ELF-1 (cell line): ENCODE measurements around the gene BMS1.
"Not testable (repeated sequence)": the region's sequence is repeated elsewhere in the genome, so short reads cannot be mapped to it uniquely, and the experiment has no call there.

Source experiments
- DNase-seq: peaks from one replicate; pipeline ENCODE4 v3.0.0-alpha.2; 2016; ENCODE audit warnings: low read depth, low spot score

BMS1 gene, protein sequence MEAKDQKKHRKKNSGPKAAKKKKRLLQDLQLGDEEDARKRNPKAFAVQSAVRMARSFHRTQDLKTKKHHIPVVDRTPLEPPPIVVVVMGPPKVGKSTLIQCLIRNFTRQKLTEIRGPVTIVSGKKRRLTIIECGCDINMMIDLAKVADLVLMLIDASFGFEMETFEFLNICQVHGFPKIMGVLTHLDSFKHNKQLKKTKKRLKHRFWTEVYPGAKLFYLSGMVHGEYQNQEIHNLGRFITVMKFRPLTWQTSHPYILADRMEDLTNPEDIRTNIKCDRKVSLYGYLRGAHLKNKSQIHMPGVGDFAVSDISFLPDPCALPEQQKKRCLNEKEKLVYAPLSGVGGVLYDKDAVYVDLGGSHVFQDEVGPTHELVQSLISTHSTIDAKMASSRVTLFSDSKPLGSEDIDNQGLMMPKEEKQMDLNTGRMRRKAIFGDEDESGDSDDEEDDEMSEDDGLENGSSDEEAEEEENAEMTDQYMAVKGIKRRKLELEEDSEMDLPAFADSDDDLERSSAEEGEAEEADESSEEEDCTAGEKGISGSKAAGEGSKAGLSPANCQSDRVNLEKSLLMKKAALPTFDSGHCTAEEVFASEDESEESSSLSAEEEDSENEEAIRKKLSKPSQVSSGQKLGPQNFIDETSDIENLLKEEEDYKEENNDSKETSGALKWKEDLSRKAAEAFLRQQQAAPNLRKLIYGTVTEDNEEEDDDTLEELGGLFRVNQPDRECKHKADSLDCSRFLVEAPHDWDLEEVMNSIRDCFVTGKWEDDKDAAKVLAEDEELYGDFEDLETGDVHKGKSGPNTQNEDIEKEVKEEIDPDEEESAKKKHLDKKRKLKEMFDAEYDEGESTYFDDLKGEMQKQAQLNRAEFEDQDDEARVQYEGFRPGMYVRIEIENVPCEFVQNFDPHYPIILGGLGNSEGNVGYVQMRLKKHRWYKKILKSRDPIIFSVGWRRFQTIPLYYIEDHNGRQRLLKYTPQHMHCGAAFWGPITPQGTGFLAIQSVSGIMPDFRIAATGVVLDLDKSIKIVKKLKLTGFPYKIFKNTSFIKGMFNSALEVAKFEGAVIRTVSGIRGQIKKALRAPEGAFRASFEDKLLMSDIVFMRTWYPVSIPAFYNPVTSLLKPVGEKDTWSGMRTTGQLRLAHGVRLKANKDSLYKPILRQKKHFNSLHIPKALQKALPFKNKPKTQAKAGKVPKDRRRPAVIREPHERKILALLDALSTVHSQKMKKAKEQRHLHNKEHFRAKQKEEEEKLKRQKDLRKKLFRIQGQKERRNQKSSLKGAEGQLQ

DNA sequence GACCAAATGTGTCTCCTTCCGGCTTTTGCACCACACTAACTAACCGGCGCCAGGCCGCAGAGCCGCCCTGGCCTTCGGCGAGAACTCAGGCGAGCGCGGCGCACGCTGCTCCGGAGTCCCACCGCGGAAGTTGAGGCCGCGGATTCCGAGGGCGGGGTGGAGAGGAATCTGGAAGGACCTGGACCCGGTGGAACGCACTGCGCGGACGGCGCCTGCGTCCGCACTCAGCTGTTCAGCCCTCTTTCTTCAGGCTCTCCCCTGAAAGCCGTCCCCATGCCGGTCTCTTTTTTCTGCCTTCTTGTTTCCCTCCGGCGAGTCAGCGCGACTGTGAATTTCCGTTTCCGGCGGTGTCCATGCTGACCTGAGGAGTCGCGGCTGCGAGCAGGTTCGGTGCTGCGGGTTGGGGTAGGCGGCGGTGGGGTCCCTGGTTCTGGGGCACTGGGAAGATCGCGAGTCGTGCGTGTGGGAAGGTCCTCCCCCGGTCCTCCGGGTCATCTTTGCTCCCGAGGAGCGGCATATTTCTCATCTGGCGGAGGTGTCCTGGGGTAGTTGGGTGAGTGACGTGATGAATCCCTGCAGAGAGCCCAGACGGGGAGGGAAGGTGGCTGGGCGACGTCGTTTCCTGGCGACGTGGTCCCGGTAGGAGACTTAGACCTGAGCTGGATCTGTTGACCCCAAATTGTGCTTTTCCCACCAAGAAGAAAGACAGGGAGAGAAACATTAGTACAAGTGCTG lies at the start of gene BMS1:
Gene BMS1 (plus strand): TSS at position 350 of the 735 bp plus-strand sequence. CDS start 1,600 bp downstream, outside the sequence.
- peak; percentile 97 for DNase-seq

DNA sequence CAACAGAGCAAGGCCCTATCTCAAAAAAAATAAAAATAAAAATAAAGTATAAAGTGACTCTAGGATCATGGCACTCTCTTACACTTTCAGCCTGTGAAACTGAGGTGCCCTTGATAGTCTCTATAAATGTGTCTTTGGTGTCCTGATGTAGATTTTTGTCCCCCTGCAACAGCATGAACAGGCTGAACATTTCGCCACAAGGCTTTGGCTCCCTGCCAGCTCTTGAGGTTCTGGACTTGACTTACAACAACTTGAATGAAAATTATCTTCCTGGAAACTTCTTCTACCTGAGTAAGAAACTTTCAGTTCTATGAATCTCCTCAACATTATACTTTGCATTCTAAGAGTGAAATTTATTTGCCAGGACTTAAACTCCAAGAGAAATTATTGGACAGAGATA lies 48.1 kb upstream of the BMS1 start:
- no peak for DNase-seq

DNA sequence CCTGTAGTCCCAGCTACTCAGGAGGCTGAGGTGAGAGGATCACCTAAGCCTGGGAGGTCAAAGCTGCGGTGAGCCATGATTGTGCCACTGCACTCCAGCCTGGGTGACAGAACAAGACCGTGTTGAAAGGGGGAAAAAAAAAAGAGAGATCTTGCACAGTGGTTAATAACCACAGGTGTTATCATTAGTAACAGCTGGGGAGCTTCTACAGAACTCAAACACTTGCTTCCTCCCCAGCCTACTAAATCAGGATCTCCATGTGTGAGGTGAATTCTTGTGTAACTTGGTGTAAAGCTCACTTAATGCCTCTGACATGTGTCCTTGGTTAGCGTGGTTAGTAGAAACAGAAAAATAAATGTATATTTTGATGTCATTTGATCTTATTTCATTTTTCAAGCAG lies 43.9 kb upstream of the BMS1 start:
- DNase-seq: no peak

DNA sequence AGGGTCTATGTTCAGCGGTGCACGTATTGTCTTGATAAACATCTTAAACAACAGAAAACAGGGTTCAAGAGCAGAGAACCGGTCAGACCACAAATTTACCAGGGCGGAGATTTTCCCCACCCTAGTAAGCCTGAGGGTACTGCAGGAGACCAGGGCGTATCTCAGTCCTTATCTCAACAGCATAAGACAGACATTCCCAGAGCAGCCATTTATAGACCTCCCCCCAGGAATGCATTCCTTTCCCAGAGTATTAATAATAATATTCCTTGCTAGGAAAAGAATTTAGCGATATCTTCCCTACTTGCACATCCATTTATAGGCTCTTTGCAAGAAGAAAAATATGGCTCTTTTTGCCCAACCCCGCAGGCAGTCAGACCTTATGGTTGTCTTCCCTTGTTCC lies 41.1 kb upstream of the BMS1 start:
- not testable (repeated sequence) for DNase-seq

DNA sequence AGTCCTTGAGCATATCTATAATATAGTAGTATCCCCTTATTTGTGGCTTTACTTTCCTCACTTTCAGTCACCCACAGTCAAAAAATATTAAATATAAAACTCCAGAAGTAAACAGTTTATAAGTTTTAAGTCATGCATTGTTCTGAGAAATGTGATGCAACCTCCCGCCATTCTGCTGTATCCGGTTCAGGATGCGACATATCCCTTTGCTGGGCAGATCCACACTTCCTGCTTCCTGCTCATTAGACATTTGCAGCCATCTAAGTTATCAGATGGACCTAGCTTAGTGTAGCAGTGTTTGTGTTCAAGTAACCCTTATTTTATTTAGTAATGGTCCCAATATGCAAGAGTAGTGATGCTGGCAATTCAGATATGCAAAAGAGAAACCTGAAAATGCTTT lies 38.9 kb upstream of the BMS1 start:
- no peak for DNase-seq

DNA sequence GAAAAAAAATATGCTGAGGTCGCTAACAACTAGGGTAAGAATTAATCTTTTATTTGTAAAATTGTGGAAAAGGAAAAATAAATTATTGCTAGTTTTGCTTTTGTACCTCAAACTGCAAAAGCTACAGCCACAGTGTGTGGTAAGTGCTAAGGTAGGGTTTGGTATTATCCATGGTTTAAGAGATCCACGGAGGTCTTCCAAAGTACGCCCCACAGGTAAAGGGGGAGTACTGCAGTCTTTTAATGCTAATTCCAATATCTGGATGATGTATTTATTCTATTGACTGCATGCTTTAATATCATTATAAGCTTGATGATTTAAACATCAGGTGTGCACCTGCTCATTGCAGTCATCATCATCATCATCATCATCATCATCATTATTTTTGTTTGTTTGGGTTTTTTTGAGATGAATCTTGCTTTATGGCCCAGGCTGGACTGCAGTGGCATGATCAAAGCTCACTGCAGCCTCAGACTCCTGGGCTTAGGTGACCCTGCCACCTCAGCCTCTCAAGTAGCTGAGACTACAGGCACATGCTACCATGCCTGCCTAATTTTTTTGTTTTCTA lies 38.4 kb upstream of the BMS1 start:
- no peak for DNase-seq

DNA sequence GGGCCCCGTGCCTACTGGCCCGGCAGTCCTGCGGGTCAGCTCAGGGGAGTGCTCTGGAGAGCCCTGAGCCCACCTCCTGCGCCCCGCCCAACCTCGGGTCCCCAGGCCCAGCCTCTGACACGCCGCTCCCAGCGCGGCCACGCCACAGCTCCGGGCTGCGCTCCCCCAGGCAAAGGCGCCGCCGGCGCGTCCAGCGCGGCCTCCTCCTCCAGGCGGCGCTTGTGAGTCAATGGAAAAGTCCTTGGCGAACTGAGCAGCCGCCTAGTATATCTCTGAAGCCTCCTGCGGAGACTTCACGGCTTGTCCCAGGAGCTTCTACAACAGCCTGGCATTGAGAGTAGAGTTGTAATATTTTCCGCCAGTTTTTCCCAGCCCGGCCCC lies 29.5 kb upstream of the BMS1 start:
- peak; percentile 93 for DNase-seq

DNA sequence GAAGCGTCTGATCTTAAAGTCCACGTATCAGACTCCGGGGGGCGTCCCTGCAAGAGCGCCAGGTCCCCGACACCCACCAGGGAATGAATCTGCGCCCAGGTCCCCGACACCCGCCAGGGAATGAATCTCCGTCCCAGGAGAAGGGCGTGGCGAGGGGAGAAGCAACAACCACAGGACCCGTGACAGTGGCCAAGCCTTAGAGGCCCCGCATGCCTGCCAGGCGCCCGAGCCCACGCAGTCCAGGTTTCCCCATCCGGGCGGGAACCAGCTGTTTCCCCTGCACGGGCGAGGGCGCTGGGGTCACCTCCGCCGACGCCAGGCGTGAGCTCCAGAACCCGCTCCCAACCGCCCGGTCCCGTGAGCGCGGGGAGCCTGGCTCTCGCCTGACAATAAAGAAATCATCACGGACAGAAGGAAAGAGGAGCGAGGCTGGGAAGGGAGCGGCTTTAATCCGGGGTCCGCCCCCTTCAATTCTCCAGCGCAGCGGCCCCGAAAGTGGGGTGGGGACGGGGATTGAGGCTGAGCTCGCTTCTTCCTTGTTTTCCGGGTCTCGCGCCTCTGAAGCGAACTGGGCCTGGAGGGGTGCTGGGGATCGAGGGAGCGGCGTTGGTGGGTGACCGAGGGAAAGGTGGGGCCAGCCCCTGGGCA lies 29.0 kb upstream of the BMS1 start:
- DNase-seq: no peak

DNA sequence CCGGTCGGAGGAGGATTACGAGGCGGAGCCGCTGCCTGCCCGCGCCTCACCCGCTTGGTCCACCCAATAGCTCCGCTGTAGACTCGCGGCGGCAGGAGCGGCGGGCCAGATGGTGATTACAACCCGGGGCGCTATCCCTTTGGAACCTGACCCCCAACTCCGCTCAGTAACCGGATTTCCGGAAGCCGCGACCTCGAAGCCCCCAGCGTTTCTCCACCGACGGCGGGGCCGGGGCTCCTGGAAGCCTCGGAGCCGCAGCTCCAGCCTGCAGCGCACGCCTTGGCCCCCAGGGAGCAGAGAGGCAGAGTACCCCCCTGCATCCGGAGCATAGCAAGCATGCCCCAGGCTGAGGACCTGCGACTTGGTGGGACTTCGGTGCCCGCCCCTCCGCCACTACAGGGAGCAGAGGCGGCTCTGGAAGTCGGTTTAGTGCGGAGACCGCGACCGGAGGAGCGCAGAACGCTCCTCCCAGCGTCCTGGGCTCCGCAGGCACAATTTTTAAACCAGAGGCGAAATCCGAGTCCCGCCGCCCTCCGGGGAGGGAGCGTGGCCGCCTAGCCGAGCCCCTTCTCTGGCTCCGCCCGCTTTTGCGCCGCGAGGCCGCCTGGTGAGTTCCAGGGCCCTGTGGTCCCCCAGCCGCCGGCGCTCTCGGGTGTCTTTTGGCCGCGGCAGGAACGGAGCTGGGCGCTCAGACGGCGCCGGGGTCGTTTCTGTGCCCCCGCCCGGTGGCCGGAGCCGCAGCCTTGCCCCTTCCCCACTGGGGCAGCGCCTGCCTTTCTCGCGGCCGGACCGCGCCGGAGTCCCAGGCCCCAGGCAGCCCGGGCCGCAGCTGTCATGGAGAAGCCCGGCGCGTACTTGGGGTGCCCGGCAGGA lies 28.2 kb upstream of the BMS1 start:
- DNase-seq: peak; percentile 60

DNA sequence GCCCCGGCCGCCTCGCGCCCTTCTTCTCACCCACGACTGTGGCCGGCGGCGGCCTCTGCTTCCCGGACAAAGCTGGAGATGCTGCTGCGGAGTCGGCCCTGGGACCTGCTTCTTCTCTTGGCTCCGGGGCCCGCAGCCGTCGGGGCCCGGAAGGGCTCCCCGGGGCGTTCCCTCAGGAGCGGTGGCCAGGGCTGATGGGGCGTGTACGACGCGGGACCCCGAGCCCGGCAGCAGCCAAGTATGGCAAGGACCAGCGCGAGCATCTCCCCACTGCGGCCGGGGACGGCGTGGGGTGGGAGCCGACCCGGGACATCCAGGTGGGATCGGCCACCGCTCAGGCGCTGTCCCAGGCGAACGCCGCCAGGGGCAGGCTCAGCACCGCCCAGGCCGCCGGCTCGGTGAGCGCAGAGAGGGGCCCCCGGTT lies 27.6 kb upstream of the BMS1 start:
- DNase-seq: peak; percentile 31

DNA sequence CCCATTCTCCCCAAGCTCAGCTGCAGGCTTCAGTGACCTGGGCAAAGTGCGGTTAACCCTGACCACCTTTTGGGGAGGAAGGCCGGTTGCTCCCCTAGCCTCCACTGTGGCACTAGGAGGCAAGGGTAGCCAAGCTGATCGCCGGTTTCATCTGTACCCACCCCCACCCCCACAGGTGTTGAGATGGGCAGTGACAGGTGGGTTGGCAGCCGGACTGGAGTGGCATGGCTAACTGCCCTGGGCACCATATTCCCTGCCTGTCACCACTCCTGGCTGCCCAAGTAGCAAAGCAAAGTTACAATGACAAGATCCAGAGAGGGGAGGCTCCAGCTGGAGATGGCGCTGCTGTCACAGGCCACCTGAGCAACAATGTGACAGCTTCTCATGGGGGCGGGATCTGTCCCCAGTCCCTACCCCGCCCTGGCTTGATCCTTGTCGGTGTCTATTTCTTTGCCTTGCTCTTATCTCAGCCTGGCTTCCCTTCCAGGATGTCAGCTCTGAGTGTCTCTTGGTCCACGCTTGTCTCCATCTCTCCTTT lies 27.0 kb upstream of the BMS1 start:
- no peak for DNase-seq

DNA sequence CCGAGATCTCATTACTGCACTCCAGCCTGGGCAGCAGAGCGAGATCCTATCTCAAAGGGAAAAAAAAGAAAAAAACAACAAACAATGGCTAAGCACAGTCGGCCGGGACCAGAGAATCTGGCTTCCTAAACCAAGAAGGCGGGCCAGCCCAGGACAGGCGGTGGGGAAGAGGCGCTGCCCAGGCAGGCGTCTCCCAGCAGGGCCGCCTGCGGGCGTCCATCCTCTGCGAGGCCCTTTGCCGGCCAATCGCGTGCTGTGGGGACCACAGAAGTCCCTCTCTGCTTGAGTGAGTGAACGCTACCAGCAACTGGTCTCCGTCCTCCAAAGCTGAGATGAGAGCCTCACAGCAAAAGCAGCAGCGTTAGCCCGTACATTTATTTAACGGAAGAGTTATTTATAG lies 14.7 kb upstream of the BMS1 start:
- DNase-seq: no peak

DNA sequence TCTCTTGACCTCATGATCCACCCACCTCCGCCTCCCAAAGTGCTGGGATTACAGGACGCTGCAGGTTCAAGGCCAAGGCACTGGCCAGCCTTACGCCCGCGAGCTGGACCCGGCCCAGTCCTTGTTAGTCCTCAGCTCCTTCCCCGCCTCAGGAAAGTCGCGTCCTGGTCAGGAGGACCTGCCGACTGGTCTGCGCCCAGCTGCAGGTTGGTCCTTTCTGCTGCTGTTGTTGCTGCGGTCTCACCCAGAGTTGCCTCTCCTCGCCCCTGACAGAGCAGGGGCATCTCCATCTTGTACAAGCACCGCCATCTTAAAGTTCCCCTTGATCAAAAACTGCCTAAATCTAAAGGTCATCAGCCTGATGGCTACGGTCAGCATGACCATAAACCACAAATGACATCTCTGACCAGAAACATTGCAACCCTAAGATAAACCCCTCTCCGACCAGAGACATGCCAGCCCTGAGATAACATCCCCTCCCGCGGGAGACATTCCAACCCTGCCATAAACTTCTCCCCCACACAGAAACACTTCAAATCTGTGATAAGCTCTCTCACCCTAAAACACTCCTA lies 13.9 kb upstream of the BMS1 start:
- no peak for DNase-seq

DNA sequence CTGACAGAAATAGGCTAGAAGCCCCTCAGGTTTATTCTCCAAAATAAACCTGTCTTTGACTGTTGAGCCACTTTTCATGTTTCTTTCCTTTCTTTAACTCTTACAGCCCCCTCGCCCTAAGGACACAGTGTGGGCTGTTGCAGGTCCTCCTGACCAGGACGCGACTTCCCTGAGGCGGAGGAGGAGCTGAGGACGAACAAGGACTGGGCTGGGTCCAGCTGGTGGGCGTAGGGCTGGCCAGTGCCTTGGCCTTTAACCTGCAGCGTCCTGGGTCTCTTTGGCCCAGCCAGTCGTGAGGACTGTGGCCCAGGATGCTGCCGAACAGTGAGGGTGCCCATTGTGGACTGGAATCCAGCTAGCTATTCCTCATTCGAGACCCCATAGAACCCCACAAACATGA lies 13.4 kb upstream of the BMS1 start:
- DNase-seq: no peak

DNA sequence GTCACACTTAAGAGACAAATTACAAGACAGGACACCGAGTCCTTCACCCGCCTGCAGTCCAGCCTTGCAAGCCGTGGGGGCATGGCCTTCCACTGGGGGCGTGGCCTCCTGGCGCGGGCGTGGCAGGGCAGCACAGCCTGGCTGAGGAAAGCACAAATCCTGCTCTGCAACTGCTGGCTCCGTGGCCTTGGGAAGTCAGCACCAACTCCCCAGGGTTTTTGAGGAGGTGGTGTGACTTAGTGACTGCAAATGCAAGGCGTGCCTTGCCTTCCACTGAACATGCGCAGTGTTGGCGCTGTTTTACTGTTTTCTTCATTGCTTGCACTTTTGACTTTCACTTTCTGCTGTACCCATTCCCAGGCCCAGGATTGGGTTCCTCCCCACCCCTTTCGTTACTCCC lies 12.9 kb upstream of the BMS1 start:
- DNase-seq: no peak

DNA sequence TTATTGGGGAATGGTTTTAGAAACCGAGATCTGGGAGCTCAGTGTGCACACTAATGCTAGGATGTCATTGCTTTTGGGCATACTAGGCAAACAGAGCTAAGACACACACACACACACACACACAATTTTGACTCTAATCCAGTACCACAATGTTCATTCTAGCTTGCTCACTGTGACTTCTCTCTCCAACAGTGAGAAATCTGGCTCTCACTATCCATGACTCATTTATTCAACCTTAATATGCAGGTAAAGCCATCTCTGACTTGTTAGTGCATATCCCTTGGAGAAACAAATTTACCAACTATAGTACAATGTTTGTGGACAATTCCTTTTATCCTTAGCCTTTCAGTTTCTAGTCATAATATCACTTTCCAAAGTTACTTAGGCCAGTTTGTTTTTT lies 5.9 kb upstream of the BMS1 start:
- no peak for DNase-seq

DNA sequence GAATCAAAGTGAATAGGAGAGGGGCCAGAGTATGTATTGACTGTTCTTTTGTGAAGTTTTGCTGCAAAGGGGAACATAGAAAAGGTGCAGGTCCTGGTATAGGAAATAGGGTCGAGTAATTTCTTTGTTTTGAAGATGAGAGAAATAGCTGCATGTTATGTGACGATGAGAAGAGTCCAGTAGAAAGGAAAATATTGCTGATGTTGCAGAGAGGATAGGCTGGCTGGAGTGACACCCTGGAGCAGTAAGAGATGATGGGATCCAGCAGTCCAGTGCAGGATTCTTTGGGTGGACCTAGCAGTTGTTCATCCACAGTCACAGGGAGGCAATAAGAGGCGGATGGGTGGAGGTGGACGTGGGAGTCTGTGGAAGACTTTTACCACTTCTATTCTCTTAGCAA lies 2.1 kb upstream of the BMS1 start:
- no peak for DNase-seq

DNA sequence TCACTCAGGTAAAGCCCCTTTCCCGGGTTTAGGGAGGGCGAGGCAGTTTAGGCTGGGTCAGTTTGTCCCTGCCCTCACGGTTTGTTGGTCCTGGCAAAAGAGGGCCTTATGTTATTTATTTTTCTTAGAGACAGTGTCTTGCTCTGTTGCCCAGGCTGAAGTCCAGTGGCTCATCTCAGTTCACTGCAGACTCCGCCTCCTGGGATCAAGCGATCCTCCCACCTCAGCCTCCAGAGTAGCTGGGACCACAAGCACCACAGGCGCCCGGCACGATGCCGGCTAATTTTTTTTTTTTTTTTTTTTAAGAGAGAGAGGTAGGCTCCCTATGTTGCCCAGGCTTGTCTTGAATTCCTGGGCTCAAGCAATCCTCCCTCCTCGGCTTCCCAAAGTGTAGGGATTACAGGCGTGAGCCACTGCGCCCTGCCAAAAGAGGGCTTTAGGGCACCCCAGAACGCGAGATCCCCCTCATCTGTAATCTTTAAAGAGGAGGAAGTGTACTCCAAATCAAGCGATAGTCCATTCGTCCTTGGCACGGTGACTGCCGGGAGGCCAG lies 626 bp upstream of the BMS1 start:
- no peak for DNase-seq

DNA sequence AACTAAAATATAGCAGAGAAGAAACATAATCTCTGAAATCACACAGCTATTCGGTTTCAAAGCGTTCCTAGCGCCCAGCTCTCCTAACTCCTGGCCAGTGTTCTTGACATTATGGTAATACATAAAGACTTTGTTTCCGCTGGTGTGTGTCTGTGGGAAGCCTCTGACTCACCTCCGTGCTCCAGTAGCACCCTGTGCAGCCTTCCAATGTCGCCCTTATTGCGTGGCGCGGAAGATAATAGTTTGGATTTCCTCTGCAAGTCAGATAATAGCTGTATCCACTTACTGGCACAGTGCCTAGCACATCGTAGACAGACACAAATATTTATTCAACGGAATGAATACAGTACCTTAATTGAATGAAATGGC lies 570 bp downstream of the BMS1 start:
- DNase-seq: no peak
